Islet of Langerhans (tissue), 1 donor: ENCODE measurements around the gene KRTAP1-5.
"Not testable (repeated sequence)": the region's sequence is repeated elsewhere in the genome, so short reads cannot be mapped to it uniquely, and the experiment has no call there.

Experiments
- FAIRE-seq: peaks from one replicate; lab custom pipeline; 2011; peaks lifted over from hg19 to GRCh38; lab: Jason Lieb, UNC

Gene KRTAP1-5

GRCh38 chr17:41046735-41047465 lies 19.9 kb upstream of the KRTAP1-5 start, which contains the start of gene KRTAP2-1:
TSS of gene KRTAP2-1 (minus strand) at chr17:41047316. CDS start at chr17:41047267, 49 bp downstream.
- not testable (repeated sequence) for FAIRE-seq

- no peak for FAIRE-seq
Measured at GRCh38 chr17:41042953-41043352, 15.9 kb upstream of the KRTAP1-5 start.

- not testable (repeated sequence) for FAIRE-seq
Measured at GRCh38 chr17:41040783-41041571, 14.0 kb upstream of the KRTAP1-5 start, which contains the start of gene KRTAP1-1. TSS of gene KRTAP1-1 (minus strand) at chr17:41041450. CDS start at chr17:41041397, 53 bp downstream.

GRCh38 chr17:41037853-41038350 lies 10.9 kb upstream of the KRTAP1-5 start:
- FAIRE-seq = no peak

GRCh38 chr17:41034346-41034935 lies 7.4 kb upstream of the KRTAP1-5 start, which contains the start of gene KRTAP1-3:
TSS of gene KRTAP1-3 (minus strand) at chr17:41034874. CDS start at chr17:41034821, 53 bp downstream.
- FAIRE-seq = not testable (repeated sequence)

- no peak for FAIRE-seq
Measured at GRCh38 chr17:41029633-41030245, 2.7 kb upstream of the KRTAP1-5 start, which contains the start of gene KRTAP1-4. TSS of gene KRTAP1-4 (minus strand) at chr17:41030195. CDS start at chr17:41030078, 117 bp downstream.

- FAIRE-seq = no peak
Measured at GRCh38 chr17:41024697-41025096, 2.3 kb downstream of the KRTAP1-5 start.

- FAIRE-seq = no peak
Measured at GRCh38 chr17:41020336-41020735, 6.7 kb downstream of the KRTAP1-5 start.

GRCh38 chr17:41019415-41019814 lies 7.6 kb downstream of the KRTAP1-5 start:
- FAIRE-seq = no peak

- no peak for FAIRE-seq
Measured at GRCh38 chr17:41018541-41018940, 8.5 kb downstream of the KRTAP1-5 start.

GRCh38 chr17:41016578-41017215 lies 10.3 kb downstream of the KRTAP1-5 start:
- no peak for FAIRE-seq

GRCh38 chr17:41015454-41015853 lies 11.6 kb downstream of the KRTAP1-5 start:
- FAIRE-seq = no peak

- no peak for FAIRE-seq
Measured at GRCh38 chr17:41013606-41014005, 13.4 kb downstream of the KRTAP1-5 start.

GRCh38 chr17:41013181-41013580 lies 13.8 kb downstream of the KRTAP1-5 start:
- FAIRE-seq = no peak

GRCh38 chr17:41012326-41013120 lies 14.5 kb downstream of the KRTAP1-5 start:
- FAIRE-seq = no peak

- FAIRE-seq = no peak
Measured at GRCh38 chr17:41010441-41010840, 16.6 kb downstream of the KRTAP1-5 start.

- no peak for FAIRE-seq
Measured at GRCh38 chr17:41009936-41010335, 17.1 kb downstream of the KRTAP1-5 start.

- FAIRE-seq = no peak
Measured at GRCh38 chr17:41009301-41009760, 17.7 kb downstream of the KRTAP1-5 start.

GRCh38 chr17:41008811-41009210 lies 18.2 kb downstream of the KRTAP1-5 start, which contains the start of gene KRTAP3-1:
TSS of gene KRTAP3-1 (minus strand) at chr17:41009128. CDS start at chr17:41009074, 54 bp downstream.
- FAIRE-seq = no peak

- no peak for FAIRE-seq
Measured at GRCh38 chr17:41004397-41004796, 22.6 kb downstream of the KRTAP1-5 start.
